DMS114 treated with DMSO at 0.1 percent for 48 hours (cell line): Measurements from ENCODE around the gene ETV3L.

ENCODE experiments used
- DNase-seq: peaks from one replicate; lab custom pipeline; 2025; ENCODE audit not compliant: unreplicated experiment; lab: John Stamatoyannopoulos, UW

ETV3L gene

GRCh38 chr1:157099633-157100009 lies at the start of gene ETV3L:
Gene ETV3L (minus strand): TSS chr1:157099808. CDS start chr1:157099523, 285 bp downstream.
- no peak for DNase-seq

GRCh38 chr1:157147906-157148700 lies 48.5 kb upstream of the ETV3L start:
- DNase-seq, result no peak

- DNase-seq, result no peak
Measured at GRCh38 chr1:157147037-157147436, 47.4 kb upstream of the ETV3L start.

- no peak for DNase-seq
Measured at GRCh38 chr1:157146244-157146643, 46.6 kb upstream of the ETV3L start.

- no peak for DNase-seq
Measured at GRCh38 chr1:157145076-157145475, 45.5 kb upstream of the ETV3L start.

GRCh38 chr1:157144509-157144908 lies 44.9 kb upstream of the ETV3L start:
- DNase-seq, result no peak

GRCh38 chr1:157142765-157143423 lies 43.3 kb upstream of the ETV3L start:
- DNase-seq, result no peak

- no peak for DNase-seq
Measured at GRCh38 chr1:157142201-157142600, 42.6 kb upstream of the ETV3L start.

- DNase-seq, result no peak
Measured at GRCh38 chr1:157141212-157141855, 41.7 kb upstream of the ETV3L start.

- DNase-seq, result no peak
Measured at GRCh38 chr1:157140063-157140588, 40.5 kb upstream of the ETV3L start.

- DNase-seq, result no peak
Measured at GRCh38 chr1:157139052-157139715, 39.6 kb upstream of the ETV3L start.

GRCh38 chr1:157138220-157139051 lies 38.8 kb upstream of the ETV3L start, which contains the start of gene ETV3:
Gene ETV3 (minus strand): TSS chr1:157138395. CDS start chr1:157136352, 2,043 bp downstream.
- DNase-seq, result peak; percentile 85

GRCh38 chr1:157137408-157138219 lies 38.0 kb upstream of the ETV3L start:
- no peak for DNase-seq

- no peak for DNase-seq
Measured at GRCh38 chr1:157137046-157137407, 37.4 kb upstream of the ETV3L start.

GRCh38 chr1:157136133-157136532 lies 36.5 kb upstream of the ETV3L start:
- DNase-seq, result no peak

GRCh38 chr1:157135646-157136045 lies 36.0 kb upstream of the ETV3L start:
- DNase-seq, result no peak

- DNase-seq, result no peak
Measured at GRCh38 chr1:157135070-157135469, 35.5 kb upstream of the ETV3L start.

GRCh38 chr1:157134442-157134841 lies 34.8 kb upstream of the ETV3L start:
- DNase-seq, result no peak

- DNase-seq, result no peak
Measured at GRCh38 chr1:157133426-157133825, 33.8 kb upstream of the ETV3L start.
